Measurements from ENCODE around the gene ZW10.

The ZW10 gene

DNA sequence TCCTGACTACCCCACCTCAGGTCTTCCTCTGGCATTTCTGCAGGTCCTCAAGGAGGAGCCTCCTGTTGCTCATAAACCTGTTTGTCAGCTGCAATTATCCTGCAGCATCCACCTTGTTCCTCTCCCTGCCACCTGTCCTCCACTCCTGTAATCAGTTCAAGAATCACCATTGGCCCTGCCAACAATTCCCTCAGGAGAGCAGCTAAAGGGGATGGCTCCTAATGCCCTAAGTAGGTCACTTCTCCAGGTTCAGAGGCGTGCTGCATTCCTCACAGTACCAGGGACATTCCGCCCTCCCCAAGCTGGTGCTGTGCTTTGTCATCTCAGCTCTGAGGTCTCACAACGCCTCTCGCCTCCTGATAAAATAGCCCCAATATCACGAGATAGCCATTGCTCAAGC is 8.2 kb upstream of the ZW10 start:
- no peak overlapping the region for H3K27ac ChIP-seq (replicated peaks)
- TF ChIP-seq, protein P1, sequence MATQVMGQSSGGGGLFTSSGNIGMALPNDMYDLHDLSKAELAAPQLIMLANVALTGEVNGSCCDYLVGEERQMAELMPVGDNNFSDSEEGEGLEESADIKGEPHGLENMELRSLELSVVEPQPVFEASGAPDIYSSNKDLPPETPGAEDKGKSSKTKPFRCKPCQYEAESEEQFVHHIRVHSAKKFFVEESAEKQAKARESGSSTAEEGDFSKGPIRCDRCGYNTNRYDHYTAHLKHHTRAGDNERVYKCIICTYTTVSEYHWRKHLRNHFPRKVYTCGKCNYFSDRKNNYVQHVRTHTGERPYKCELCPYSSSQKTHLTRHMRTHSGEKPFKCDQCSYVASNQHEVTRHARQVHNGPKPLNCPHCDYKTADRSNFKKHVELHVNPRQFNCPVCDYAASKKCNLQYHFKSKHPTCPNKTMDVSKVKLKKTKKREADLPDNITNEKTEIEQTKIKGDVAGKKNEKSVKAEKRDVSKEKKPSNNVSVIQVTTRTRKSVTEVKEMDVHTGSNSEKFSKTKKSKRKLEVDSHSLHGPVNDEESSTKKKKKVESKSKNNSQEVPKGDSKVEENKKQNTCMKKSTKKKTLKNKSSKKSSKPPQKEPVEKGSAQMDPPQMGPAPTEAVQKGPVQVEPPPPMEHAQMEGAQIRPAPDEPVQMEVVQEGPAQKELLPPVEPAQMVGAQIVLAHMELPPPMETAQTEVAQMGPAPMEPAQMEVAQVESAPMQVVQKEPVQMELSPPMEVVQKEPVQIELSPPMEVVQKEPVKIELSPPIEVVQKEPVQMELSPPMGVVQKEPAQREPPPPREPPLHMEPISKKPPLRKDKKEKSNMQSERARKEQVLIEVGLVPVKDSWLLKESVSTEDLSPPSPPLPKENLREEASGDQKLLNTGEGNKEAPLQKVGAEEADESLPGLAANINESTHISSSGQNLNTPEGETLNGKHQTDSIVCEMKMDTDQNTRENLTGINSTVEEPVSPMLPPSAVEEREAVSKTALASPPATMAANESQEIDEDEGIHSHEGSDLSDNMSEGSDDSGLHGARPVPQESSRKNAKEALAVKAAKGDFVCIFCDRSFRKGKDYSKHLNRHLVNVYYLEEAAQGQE (IDR thresholded peaks at IDR 0.05; ENCODE audit: insufficient replicate concordance, low read depth): no peak
- TF ChIP-seq POLR2AphosphoS5 (IDR thresholded peaks at IDR 0.05; ENCODE audit: low read depth) (no peak), SPI1 (IDR thresholded peaks at IDR 0.05; ENCODE audit: borderline replicate concordance, low read depth) (no peak), GABPA (IDR thresholded peaks at IDR 0.05; ENCODE audit: low read depth) (no peak)
- TF ChIP-seq, protein P2, sequence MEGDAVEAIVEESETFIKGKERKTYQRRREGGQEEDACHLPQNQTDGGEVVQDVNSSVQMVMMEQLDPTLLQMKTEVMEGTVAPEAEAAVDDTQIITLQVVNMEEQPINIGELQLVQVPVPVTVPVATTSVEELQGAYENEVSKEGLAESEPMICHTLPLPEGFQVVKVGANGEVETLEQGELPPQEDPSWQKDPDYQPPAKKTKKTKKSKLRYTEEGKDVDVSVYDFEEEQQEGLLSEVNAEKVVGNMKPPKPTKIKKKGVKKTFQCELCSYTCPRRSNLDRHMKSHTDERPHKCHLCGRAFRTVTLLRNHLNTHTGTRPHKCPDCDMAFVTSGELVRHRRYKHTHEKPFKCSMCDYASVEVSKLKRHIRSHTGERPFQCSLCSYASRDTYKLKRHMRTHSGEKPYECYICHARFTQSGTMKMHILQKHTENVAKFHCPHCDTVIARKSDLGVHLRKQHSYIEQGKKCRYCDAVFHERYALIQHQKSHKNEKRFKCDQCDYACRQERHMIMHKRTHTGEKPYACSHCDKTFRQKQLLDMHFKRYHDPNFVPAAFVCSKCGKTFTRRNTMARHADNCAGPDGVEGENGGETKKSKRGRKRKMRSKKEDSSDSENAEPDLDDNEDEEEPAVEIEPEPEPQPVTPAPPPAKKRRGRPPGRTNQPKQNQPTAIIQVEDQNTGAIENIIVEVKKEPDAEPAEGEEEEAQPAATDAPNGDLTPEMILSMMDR (IDR thresholded peaks at IDR 0.05; ENCODE audit: insufficient read depth, low read length): no peak
- H3K4me3 ChIP-seq (replicated peaks; ENCODE audit: insufficient read depth, low read length): no peak overlapping the region
- H3K27me3 ChIP-seq (ENCODE audit: insufficient read depth, poor library complexity, severe bottlenecking): peaks cover 3% of the 10 kb centered on the region
- no peak for DNase-seq (ENCODE audit: low read depth in 1 of 2, low spot score in 1 of 2)

DNA sequence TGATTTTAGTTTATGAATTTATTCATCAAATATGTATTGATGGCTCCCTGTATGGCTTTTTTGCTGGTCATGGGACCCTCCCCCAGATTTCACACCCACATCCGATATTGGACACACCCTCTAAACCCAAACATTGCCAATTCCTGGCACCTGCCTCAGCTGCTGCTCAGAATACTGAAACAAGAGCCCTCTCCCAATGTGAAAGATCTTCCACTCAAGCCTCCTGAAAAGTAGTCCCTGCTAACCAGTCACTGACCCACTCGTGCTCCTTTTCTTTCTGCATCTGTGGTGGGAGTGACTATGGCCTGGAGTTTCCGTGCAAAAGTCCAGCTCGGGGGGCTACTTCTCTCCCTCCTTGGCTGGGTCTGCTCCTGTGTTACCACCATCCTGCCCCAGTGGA is 6.0 kb upstream of the ZW10 start, which contains the start of gene CLDN25:
Gene CLDN25 (plus strand): TSS at position 301 of the 400 bp plus-strand sequence. CDS start 0 bp downstream, at position 301.
- Histone ChIP-seq H3K4me3 (replicated peaks; ENCODE audit: insufficient read depth, low read length) (no peak within 1 kb of the TSS), H3K27me3 (ENCODE audit: insufficient read depth, poor library complexity, severe bottlenecking) (peaks cover 3% of the 10 kb centered on the region), H3K27ac (replicated peaks) (no peak within 1 kb of the TSS)
- no peak for DNase-seq (ENCODE audit: low read depth in 1 of 2, low spot score in 1 of 2)
- no peak for TF ChIP-seq SPI1 (IDR thresholded peaks at IDR 0.05; ENCODE audit: borderline replicate concordance, low read depth)
- TF ChIP-seq, protein P1 (IDR thresholded peaks at IDR 0.05; ENCODE audit: insufficient replicate concordance, low read depth): no peak
- TF ChIP-seq, protein P2 (IDR thresholded peaks at IDR 0.05; ENCODE audit: insufficient read depth, low read length): no peak

DNA sequence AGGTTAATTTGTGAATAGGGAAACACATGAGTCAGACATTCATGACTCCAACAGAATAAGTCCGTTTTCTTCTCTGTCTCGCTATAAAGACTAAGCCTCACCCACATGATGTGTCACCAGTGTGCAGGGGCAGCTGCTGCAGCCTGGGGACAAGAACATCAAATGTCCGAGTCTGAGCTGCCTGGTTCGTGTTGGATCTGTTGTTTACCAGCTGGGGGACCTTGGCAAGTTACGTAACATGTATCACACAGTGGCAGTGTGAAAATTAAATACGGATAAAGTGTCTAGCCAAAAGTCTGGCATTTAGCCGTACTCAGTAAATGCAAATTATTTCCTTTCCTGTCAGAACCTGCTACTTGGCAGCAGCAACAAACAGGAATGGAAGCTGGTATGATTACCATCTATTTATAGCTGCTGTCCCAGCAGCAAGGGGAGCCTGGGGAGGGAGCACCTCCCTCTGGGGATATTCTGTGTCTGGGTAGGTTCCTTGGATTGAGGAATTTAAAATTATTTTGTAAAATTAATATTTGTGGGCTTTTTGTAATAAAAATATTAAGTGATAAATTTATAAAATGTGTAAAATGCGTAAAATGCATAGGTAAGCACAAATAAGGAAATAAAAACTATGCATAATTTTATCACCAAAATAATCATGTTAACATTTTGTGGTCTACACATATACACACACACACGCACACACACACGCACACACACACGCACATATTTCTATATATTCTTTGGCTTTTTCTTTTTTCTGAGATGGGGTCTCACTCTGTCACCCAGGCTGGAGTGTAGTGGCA is 4.8 kb upstream of the ZW10 start:
- Histone ChIP-seq H3K27me3 (ENCODE audit: insufficient read depth, poor library complexity, severe bottlenecking) (peaks cover 3% of the 10 kb centered on the region), H3K4me3 (replicated peaks; ENCODE audit: insufficient read depth, low read length) (no peak overlapping the region), H3K27ac (replicated peaks) (no peak overlapping the region)
- no peak for DNase-seq (ENCODE audit: low read depth in 1 of 2, low spot score in 1 of 2)
- no peak for TF ChIP-seq GABPA (IDR thresholded peaks at IDR 0.05; ENCODE audit: low read depth)
- TF ChIP-seq, protein P2 (IDR thresholded peaks at IDR 0.05; ENCODE audit: insufficient read depth, low read length): no peak
- TF ChIP-seq POLR2AphosphoS5 (IDR thresholded peaks at IDR 0.05; ENCODE audit: low read depth): no peak
- TF ChIP-seq, protein P1 (IDR thresholded peaks at IDR 0.05; ENCODE audit: insufficient replicate concordance, low read depth): no peak
- no peak for TF ChIP-seq SPI1 (IDR thresholded peaks at IDR 0.05; ENCODE audit: borderline replicate concordance, low read depth)
